Choroid plexus epithelial cell (primary cell): ENCODE data around the gene ENTPD1.

ENCODE experiments used
- DNase-seq: peaks from one replicate; pipeline ENCODE4 v3.0.0-alpha.2; 2010; ENCODE audit warnings: low read depth
- H3K4me3 ChIP-seq: 2 replicates; pipeline ENCODE4 v1.5.1; 2011; ENCODE audit warnings: low read depth, mild to moderate bottlenecking, control low read depth, low read length, moderate library complexity
- TF ChIP-seq, protein P1 (sequence below): conservative IDR thresholded peaks from 2 replicates; pipeline ENCODE4 v1.5.1; 2011; ENCODE audit warnings: low read depth, mild to moderate bottlenecking, control low read depth, inconsistent platforms, low read length, moderate library complexity

Gene ENTPD1

DNA sequence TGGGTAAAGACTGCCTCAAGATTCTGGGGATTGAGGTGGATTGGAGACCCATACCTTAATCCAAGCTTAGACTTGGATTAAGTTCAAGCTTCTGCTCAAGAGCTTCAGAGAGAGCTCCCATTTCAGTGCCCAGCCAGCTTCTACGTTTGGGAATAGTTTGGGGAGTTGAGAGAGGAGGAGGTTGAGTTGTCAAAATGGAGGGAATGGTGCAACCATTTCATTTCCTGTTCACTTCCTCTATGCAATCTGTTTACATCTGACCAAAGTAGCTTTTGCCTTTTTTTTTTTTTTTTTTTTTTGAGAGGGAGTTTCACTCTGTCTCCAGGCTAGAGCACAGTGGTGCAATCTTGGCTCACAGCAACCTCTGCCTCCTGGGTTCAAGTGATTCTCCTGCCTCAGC is 65.8 kb downstream of the ENTPD1 start:
- TF ChIP-seq, protein P1, sequence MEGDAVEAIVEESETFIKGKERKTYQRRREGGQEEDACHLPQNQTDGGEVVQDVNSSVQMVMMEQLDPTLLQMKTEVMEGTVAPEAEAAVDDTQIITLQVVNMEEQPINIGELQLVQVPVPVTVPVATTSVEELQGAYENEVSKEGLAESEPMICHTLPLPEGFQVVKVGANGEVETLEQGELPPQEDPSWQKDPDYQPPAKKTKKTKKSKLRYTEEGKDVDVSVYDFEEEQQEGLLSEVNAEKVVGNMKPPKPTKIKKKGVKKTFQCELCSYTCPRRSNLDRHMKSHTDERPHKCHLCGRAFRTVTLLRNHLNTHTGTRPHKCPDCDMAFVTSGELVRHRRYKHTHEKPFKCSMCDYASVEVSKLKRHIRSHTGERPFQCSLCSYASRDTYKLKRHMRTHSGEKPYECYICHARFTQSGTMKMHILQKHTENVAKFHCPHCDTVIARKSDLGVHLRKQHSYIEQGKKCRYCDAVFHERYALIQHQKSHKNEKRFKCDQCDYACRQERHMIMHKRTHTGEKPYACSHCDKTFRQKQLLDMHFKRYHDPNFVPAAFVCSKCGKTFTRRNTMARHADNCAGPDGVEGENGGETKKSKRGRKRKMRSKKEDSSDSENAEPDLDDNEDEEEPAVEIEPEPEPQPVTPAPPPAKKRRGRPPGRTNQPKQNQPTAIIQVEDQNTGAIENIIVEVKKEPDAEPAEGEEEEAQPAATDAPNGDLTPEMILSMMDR: no peak
- no peak for DNase-seq
- H3K4me3 ChIP-seq: no peak overlapping the region

DNA sequence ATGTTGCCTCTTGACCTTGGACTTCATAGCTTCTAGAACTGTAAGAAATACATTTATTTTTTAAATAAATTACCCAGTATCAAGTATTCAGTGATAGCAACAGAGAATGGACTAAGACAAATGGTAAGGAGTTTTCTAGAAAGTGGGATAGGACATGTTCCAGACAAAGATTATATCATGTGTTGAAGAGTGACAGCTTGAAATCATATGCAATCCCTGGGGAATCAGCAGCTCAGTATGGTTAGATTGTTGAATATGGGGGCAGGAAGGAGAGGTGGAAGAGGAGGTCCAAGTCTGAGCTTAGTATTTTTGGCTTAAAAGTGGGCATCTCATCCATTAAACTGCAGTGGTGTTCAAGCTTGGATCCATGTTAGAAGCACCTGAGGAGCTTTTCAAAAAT is 74.1 kb downstream of the ENTPD1 start:
- H3K4me3 ChIP-seq: no peak overlapping the region
- no peak for DNase-seq
- TF ChIP-seq, protein P1: no peak

DNA sequence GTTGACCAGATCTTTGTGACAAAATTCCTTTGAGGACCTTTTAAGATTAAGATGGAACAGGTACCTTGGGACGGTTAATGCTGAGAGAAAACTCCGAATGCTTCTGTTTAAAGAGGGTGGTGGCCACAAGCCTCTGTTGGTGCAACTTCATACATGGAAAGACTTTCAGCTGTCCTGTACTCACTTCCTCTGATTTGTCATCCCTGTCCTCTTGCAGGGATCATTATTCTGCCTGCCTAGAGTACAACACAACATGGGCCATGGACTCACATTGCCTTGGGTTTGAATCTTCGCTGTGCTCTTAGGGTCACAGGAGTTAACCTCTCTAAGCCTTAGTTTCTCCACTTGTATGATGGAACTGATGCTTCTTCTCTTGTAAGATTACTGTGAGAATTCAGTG is 75.1 kb downstream of the ENTPD1 start:
- TF ChIP-seq, protein P1: no peak
- DNase-seq: no peak
- no peak overlapping the region for H3K4me3 ChIP-seq

DNA sequence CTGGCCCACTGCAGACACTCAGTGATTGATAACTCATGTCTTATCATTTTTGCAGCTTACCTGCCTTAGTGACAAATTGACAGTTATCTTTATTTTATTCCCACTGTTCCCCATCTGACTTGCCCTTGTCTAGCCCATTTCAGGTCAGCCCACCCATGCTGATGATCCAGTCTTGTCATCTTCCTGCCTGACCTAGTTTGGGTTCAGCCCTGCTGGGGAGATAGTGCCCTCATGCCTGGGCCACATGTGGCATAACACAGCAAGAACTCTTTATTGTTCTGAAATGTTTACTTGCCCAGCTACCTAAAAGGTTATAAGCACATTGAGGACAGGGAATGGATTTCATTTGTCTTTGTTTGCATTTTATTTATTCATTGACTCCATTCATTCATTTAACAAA is 75.6 kb downstream of the ENTPD1 start:
- TF ChIP-seq, protein P1: no peak
- no peak overlapping the region for H3K4me3 ChIP-seq
- DNase-seq: no peak

- DNase-seq: no peak
- TF ChIP-seq, protein P1: no peak
- H3K4me3 ChIP-seq: no peak overlapping the region
Measured at GRCh38 chr10:95832216-95833041, 76.5 kb downstream of the ENTPD1 start.

DNA sequence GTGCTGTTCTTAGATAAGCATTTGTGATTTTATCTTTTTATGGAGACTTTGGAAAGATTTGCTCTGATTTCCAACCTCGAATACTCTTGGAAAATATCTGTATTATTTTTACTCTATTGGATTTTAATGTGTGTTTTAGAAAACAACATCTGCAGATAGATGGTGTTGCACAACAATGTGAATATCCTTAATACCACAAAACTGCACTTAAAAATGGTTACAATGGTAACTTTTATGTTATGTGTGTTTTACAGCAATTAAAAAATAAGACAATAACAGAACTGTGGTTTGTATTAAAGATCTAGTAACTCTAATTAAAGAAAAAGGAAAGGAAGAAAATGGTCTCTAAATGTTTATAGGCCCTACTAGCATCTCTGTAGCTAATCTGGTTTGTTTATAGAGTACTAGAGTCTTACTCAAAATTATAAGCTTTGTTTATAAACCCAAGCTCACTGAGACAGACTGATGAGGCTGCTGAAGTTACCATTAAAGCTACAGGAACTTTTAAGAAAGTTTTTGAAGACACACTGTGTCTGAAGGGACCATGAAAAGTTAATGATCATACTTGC is 77.2 kb downstream of the ENTPD1 start:
- TF ChIP-seq, protein P1: no peak
- no peak overlapping the region for H3K4me3 ChIP-seq
- DNase-seq: no peak

DNA sequence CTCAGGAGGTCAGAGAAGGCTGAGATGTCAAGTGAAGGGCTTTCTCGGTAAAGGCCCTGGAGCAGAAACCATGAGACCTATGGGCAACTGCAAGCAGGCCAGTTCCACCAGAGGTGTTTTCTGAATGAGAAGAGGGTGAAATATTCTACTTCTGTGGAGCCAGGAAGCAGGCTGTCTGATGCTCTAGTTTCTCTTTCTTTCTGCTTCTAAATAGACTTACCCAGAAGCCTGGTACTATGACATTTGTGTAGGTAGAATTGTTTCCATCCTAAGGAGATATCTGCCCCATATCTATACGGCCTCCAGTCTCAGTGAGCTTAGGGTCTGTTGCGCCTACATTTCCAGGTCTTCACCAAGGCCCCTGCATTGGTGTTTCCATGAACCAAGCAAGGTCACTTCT is 78.4 kb downstream of the ENTPD1 start:
- TF ChIP-seq, protein P1: no peak
- no peak for DNase-seq
- H3K4me3 ChIP-seq: no peak overlapping the region
